GM18498 (cell line): ENCODE measurements around the gene SNRPD1.
"Not testable (repeated sequence)": the region's sequence is repeated elsewhere in the genome, so short reads cannot be mapped to it uniquely, and the experiment has no call there.

Source experiments
- ATAC-seq: cut with Tn5 transposase; IDR thresholded peaks from one replicate; pipeline ENCODE4 v1.9.1; 2021; ENCODE audit warnings: mild to moderate bottlenecking, moderate library complexity; ENCODE audit not compliant: unreplicated experiment

The SNRPD1 gene

GRCh38 chr18:21634588-21635199 is 22.6 kb downstream of the SNRPD1 start:
- ATAC-seq, result no peak

GRCh38 chr18:21636769-21637168 is 24.7 kb downstream of the SNRPD1 start:
- no peak for ATAC-seq

GRCh38 chr18:21638822-21639221 is 26.7 kb downstream of the SNRPD1 start:
- ATAC-seq, result no peak

- ATAC-seq, result not testable (repeated sequence)
These were observed 28.3 kb downstream of the SNRPD1 start for GRCh38 chr18:21640375-21640774.

GRCh38 chr18:21650311-21650710 is 38.2 kb downstream of the SNRPD1 start:
- ATAC-seq, result no peak

GRCh38 chr18:21652073-21652472 is 40.0 kb downstream of the SNRPD1 start:
- no peak for ATAC-seq

- no peak for ATAC-seq
These were observed 41.2 kb downstream of the SNRPD1 start for GRCh38 chr18:21653361-21653760.

GRCh38 chr18:21656402-21656801 is 44.3 kb downstream of the SNRPD1 start:
- no peak for ATAC-seq

- peak; percentile 50 for ATAC-seq
These were observed 48.0 kb downstream of the SNRPD1 start for GRCh38 chr18:21660078-21660477.

- ATAC-seq, result no peak
These were observed 50.5 kb downstream of the SNRPD1 start for GRCh38 chr18:21662581-21662980.

GRCh38 chr18:21663578-21663977 is 51.5 kb downstream of the SNRPD1 start:
- no peak for ATAC-seq

- ATAC-seq, result no peak
These were observed 52.0 kb downstream of the SNRPD1 start for GRCh38 chr18:21664069-21664468.

- no peak for ATAC-seq
These were observed 57.7 kb downstream of the SNRPD1 start for GRCh38 chr18:21669736-21670285.

- no peak for ATAC-seq
These were observed 60.6 kb downstream of the SNRPD1 start for GRCh38 chr18:21672521-21673267.

- not testable (repeated sequence) for ATAC-seq
These were observed 63.2 kb downstream of the SNRPD1 start for GRCh38 chr18:21675354-21675753.

- ATAC-seq, result no peak
These were observed 66.7 kb downstream of the SNRPD1 start for GRCh38 chr18:21678859-21679258.

GRCh38 chr18:21680161-21680560 is 68.0 kb downstream of the SNRPD1 start:
- ATAC-seq, result no peak

GRCh38 chr18:21682371-21683051 is 70.4 kb downstream of the SNRPD1 start:
- no peak for ATAC-seq
